NB4 (cell line): ENCODE results near the gene ZNF710.

Experiments
- CTCF ChIP-seq: IDR thresholded peaks from one replicate; pipeline ENCODE4 v1.5.1; 2012; ENCODE audit warnings: low read depth, low read length
- MAX ChIP-seq: IDR thresholded peaks from 2 replicates; pipeline ENCODE4 v1.6.1; 2011; ENCODE audit warnings: low read depth, low read length
- MYC ChIP-seq: IDR thresholded peaks from 2 replicates; pipeline ENCODE4 v1.6.1; 2011; ENCODE audit warnings: low read depth, low read length
- POLR2A ChIP-seq: IDR thresholded peaks from 2 replicates; pipeline ENCODE4 v1.6.1; 2011; ENCODE audit warnings: mild to moderate bottlenecking; ENCODE audit not compliant: insufficient read length; ENCODE audit errors: extremely low read depth

- TF ChIP-seq CTCF (no peak), MYC (no peak), POLR2A (no peak), MAX (no peak)
Observed at GRCh38 chr15:90064911-90065681, 64.0 kb downstream of the ZNF710 start.
